GM23248 (cell line): Measurements from ENCODE around the gene FREM1.

Source experiments
- EZH2 ChIP-seq: fragments of 200-600 bp; sonication (generic); IDR thresholded peaks from 2 replicates; pipeline ENCODE4 v1.6.1; 2018; ENCODE audit warnings: antibody characterized with exemption, mild to moderate bottlenecking; ENCODE audit not compliant: insufficient read depth, poor library complexity, severe bottlenecking
- EZH2phosphoT487 ChIP-seq: fragments of 200-600 bp; sonication (generic); IDR thresholded peaks from 2 replicates; pipeline ENCODE4 v1.6.1; 2018; ENCODE audit warnings: antibody characterized with exemption, moderate library complexity, mild to moderate bottlenecking, low read depth; ENCODE audit not compliant: insufficient read depth

DNA sequence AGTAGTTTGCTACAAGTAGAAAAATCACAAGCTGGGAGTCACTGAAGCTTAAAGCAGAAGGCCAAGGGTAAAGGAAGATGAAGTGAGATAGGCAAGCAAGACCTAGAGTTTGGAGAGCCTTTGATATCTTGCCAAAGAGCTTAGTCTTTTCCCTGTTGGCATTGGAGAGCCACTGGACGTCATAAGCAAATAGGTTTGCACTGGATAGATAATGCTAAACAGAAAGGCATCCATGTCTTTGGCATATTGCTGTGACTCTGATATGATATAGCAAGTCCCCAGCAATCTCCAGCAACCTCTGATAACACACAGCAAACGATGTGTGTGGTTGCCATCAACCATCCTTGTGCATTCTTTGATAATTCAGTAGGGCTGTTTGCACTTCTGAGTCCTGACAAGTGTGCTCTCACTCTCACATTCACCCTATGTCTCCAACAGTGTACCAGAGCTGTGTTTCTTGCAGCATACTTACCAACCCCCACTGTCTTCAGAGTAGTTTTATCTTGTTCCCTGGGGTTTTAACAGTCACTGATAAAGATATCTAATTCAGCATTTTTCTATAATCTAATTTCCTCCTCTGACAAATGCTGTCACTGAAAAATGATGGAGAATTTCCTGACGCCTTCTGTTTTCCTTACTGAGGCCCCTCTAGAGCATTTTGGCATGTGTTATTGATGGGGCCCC, 16.9 kb upstream of the FREM1 start:
- TF ChIP-seq EZH2phosphoT487 (no peak), EZH2 (no peak)
